ENCODE results near the gene AK1. TPM values are rescaled to one million over a fixed set of nuclear protein-coding genes. Genes with fewer than 3 reads are reported as not detected.

Gene AK1
- total and polyA plus RNA-seq, 9 of the 15 experiments (the other 6 are each of a cell fraction or from before 2014, with no cell fraction given), result 10.1 to 71.8 (median 39.0) TPM

GRCh38 chr9:127898433-127899127, 21.1 kb upstream of the AK1 start (continued):
- TF ChIP-seq BRCA1 (IDR thresholded peaks at IDR 0.05) (no peak), BRCA1 (CRISPR knock-in tag; IDR thresholded peaks at IDR 0.05) (no peak), PHF21A (IDR thresholded peaks at IDR 0.05; ENCODE audit: borderline replicate concordance, low read depth) (no peak), NBN (IDR thresholded peaks at IDR 0.05; ENCODE audit: low read depth) (peak; percentile 39; the same call in 1 of the 2 replicates), ZNF395 (CRISPR knock-in tag; IDR thresholded peaks at IDR 0.05) (no peak; the same call in 1 of the 2 replicates), SREBF2 (CRISPR knock-in tag; IDR thresholded peaks at IDR 0.05) (no peak), ARID2 (IDR thresholded peaks at IDR 0.05) (no peak), ZBTB49 (CRISPR knock-in tag; IDR thresholded peaks at IDR 0.05; ENCODE audit: borderline replicate concordance) (no peak), TGIF2 (CRISPR knock-in tag; IDR thresholded peaks at IDR 0.05) (no peak), ZNF121 (CRISPR knock-in tag; conservative IDR thresholded peaks at IDR 0.05) (no peak), RBM22 (IDR thresholded peaks at IDR 0.05; ENCODE audit: low read depth, low read length, poor library complexity, severe bottlenecking) (no peak), USF1 (CRISPR knock-in tag; IDR thresholded peaks at IDR 0.05) (no peak; the same call in 1 of the 2 replicates), MBD2 (IDR thresholded peaks at IDR 0.05; ENCODE audit: borderline replicate concordance, low read depth) (peak; percentile 48; the same call in 1 of the 2 replicates), NEUROD1 (IDR thresholded peaks at IDR 0.05; ENCODE audit: borderline replicate concordance, low read depth, low read length, partially characterized antibody) (no peak), TRIM25 (IDR thresholded peaks at IDR 0.05; ENCODE audit: borderline replicate concordance) (no peak), CBX1 (IDR thresholded peaks at IDR 0.05; ENCODE audit: low read depth) (peak; percentile 94), CREB3L1 (IDR thresholded peaks at IDR 0.05; ENCODE audit: borderline replicate concordance, low read depth) (0 out of 2 replicates have a peak, but pooled peaks have one; percentile 19), E2F4 (CRISPR knock-in tag; IDR thresholded peaks at IDR 0.05; ENCODE audit: low read depth) (no peak), POLR3G (IDR thresholded peaks at IDR 0.05; ENCODE audit: extremely low read depth, insufficient read length, insufficient replicate concordance) (no peak)
